T1000 (cell line): ENCODE results near the gene ATF1.

Source experiments
- DNase-seq: peaks from one replicate; lab custom pipeline; 2025; ENCODE audit warnings: mixed read lengths; lab: John Stamatoyannopoulos, UW

The ATF1 gene

GRCh38 chr12:50763639-50764285 is at the start of gene ATF1:
TSS of gene ATF1 (plus strand) at chr12:50764101. CDS start at chr12:50780146, 16,045 bp downstream.
- peak; percentile 92 for DNase-seq

GRCh38 chr12:50715174-50715573 is 48.7 kb upstream of the ATF1 start:
- DNase-seq, result no peak

GRCh38 chr12:50718760-50719159 is 45.1 kb upstream of the ATF1 start:
- no peak for DNase-seq

- no peak for DNase-seq
These were observed 43.8 kb upstream of the ATF1 start for GRCh38 chr12:50720085-50720484.

DNA sequence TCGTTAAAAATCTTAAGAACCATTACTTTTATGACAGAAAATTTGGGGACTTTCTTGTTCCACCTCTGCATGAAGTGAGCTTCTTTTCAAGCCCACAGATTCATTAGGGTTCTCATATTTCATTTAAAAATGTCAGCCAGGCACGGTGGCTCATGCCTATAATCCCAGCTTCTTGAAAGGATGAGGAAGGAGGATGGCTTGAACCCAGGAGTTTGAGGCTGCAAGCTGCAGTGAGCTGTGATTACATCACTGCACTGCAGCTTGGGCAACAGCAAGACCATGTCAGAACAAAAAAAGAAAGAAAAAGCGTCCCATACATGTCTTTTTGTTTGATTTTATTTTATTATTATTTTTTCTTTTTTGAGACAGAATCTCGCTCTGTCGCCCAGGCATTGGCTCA is 43.4 kb upstream of the ATF1 start:
- DNase-seq, result no peak

- DNase-seq, result no peak
These were observed 40.0 kb upstream of the ATF1 start for GRCh38 chr12:50723865-50724264.

GRCh38 chr12:50725011-50725942 is 38.6 kb upstream of the ATF1 start:
- no peak for DNase-seq

GRCh38 chr12:50727466-50727865 is 36.4 kb upstream of the ATF1 start:
- DNase-seq, result no peak

GRCh38 chr12:50728417-50728816 is 35.5 kb upstream of the ATF1 start:
- DNase-seq, result no peak

DNA sequence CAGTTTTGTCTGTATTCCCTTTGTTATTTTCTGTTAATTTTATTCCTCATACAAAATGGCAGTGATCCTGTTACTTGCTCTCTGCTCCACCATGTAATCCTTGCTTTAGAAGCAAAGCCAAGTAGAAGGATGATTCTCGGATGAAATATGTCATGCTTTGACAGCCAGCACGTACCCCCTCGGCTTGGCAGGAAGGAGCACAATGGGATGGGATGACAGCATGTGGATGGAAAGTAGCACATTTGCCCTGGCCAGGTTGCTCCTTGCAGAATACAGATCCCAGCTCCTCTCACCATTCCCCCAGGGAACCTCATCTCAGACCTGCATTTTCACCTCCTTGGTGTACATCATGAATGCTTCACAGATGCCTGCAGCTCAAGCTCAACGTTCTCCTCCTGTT is 35.1 kb upstream of the ATF1 start:
- DNase-seq, result no peak

- DNase-seq, result peak; percentile 86
These were observed 31.3 kb upstream of the ATF1 start for GRCh38 chr12:50732591-50732990.

DNA sequence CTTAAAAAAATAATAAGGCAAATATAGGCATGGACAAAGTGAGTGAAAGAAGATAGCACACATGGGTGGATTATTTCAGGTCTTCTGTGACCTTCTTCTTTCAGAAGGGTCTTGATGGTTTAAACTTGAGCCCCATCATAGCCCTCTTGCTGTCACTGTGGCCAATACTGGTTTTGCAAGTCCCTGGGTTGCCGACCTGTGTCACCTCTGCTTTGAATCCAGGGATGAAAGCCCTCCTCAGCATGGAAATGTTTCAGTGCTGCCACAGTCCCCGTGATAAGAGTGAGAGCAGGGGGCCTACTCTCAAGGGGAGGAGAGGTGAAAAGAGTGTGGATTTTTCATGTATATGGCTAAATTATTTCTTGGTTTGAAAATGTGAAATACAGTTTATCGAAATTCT is 30.2 kb upstream of the ATF1 start:
- no peak for DNase-seq

GRCh38 chr12:50734409-50735263 is 29.3 kb upstream of the ATF1 start:
- DNase-seq, result peak; percentile 76

DNA sequence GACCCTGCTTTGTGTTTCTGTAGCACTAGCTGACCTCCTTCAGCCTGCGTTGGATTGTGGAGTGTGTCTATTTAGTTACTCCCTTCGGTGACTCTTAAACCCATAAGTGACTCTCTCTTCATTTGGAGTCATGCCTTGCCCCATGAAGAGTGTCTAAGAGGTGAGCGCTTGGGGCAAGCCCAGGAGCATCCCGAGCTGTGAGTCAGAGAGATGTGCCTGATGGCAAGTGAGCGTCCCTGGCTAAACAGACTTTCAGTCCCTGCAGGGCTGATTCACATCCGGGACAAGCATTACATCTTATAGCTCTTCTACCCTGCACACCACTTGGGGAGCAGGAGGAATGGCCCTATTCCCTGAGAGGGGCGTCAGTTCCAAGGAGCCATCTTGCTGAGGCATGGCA is 24.3 kb upstream of the ATF1 start:
- DNase-seq, result peak; percentile 87

- DNase-seq, result no peak
These were observed 23.6 kb upstream of the ATF1 start for GRCh38 chr12:50740307-50740706.

DNA sequence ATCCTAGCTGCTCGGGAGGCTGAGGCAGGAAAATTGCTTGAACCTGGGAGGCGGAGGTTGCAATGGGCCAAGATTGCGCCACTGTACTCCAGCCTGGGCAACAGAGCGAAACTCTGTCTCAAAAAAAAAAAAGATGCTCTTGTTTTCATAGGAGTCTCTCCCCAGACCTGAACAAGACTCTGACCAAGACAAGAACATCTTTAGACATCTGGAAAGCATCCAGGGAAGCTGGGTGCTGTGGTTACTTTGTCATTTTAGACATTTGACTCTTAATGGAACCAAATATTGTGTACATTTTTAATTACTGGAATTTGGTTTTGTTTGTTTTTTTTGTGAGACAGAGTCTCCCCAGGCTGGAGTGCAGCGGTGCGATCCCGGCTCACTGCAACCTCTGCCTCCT is 21.1 kb upstream of the ATF1 start:
- no peak for DNase-seq

DNA sequence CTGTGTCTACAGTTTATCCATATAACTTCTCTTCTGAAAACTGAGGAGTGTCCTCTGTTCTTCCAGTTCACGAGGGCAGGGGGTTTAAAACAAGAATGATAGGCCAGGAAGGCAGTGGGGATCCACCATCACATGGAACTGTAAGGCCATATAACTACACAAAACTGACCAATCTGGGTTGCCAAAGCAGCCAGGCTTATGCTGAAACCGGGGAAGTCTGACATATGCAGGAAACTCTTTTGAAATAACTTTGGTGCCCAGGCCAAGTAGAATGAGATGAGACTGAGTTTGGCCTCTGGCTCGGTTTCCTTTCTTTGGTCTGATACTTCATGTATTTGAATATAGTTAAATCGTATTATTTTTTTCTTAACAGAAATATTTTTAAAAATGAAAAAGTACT is 18.0 kb upstream of the ATF1 start:
- DNase-seq, result no peak

DNA sequence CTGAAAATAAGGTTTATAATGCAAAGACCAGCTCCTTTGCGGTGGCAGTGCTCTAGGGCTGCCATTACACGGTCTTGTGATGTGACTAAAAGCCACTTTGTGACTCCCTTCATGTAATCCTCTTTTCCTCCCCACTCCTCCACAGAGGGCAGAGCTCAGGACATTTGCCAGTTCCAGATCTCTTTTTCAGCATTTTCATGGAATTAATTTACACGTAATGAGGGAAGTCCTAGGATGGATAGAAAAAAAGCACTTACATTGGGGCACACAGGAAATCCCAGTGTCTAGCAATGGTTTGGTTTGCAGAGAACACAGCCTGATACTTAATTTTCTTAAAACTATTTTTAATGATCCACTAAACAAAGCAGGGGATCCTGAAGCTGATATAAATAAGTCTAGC is 17.5 kb upstream of the ATF1 start:
- DNase-seq, result no peak

DNA sequence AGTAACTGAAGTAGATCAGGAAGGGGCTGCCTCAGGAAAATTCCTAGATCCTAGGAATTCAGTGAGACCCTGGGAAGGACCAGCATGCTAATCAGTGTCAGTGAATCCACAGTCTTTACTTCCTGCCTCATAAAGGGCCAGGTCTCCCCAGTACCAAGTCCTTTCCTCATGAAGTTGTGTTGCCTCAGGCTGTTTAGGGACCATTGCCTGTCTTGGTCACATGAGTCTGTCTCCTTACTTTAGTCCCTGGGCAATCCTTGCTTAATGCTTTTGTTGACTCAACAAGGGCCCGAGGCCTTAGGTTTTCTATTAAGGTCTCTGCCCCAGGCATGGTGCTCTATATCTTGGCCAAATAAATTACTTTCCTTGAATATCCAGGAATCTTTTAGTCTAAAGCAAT is 16.1 kb upstream of the ATF1 start:
- DNase-seq, result no peak

DNA sequence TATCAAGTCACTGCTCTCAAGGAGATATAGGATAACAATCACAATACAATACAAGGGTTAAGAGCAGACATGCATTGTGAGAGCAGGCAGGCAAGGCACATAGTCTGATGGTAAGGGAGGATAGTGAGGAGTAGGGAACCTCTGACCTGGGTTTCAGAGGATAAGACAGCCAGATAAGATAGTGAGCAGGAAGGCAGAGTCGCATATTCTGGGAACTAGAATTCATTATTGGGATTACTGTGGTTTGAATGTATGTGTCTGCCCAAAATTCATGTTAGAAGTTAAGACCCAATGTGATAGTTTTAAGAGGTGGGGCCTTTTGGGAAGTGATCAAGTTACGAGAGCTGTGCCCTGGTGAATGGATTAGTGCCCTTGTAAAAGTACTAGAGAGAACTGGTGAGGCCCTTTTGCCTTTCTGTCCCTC is 14.4 kb upstream of the ATF1 start:
- no peak for DNase-seq

DNA sequence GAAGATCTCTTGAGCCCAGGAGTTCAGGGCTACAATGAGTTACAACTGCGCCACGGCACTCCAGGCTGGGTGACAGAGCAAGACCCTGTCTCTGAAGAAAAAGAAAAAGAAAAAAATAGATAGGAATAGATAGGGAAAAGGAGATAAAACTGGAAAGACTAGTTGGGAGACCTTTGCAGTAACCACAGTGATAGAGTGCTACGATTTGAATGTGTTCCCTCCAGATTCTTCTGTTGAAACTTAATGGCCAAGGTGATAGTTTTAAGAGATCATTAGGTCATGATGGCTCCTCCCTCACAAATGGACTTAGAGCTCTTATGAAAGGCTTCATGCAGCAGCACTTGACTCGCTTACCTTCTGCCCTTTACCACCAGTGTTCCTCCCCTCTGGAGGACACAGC is 13.5 kb upstream of the ATF1 start:
- DNase-seq, result no peak

DNA sequence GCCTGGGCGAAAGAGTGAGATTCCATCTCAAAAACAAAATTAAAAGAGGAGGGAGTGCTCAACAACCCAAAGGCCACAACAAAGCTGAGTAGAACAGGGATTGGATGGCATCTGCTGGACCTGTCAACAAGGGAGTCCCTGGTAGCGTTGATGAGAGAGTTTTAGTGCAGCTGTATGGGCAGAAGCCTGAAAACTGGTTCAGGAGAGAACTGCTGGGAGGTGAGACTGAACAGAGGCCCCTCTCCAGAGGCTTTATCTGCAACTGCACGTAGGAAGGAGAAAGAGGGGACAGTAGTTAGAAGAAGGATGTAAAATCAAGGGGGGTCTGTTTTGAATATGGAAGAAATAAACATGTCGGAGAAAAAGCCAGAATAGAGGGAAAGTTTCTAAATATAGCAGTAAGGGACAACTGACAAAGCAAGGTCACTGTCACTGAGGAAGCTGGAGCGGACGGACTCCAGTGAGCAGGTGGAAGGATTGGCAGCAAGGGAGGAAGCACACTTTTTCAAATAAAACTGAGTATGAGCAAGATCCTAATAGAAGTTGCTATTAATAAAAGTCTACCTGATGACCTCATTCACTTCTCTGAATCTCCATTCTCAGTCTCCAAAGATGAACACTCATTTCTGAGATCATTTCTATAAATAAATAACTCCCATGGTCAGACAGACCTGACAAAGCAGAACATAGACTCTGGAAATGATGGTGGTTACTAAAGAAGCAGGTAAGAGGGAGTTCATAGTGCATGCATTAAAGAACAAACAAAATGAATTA is 11.8 kb upstream of the ATF1 start:
- no peak for DNase-seq
